ENCODE measurements around the gene TEX261. TPM values are rescaled to one million over a fixed set of nuclear protein-coding genes. Genes with fewer than 3 reads are reported as not detected.

TEX261 gene
- total and polyA plus RNA-seq, 7 donors: 31.9 to 70.7 (median 53.8) TPM

DNA sequence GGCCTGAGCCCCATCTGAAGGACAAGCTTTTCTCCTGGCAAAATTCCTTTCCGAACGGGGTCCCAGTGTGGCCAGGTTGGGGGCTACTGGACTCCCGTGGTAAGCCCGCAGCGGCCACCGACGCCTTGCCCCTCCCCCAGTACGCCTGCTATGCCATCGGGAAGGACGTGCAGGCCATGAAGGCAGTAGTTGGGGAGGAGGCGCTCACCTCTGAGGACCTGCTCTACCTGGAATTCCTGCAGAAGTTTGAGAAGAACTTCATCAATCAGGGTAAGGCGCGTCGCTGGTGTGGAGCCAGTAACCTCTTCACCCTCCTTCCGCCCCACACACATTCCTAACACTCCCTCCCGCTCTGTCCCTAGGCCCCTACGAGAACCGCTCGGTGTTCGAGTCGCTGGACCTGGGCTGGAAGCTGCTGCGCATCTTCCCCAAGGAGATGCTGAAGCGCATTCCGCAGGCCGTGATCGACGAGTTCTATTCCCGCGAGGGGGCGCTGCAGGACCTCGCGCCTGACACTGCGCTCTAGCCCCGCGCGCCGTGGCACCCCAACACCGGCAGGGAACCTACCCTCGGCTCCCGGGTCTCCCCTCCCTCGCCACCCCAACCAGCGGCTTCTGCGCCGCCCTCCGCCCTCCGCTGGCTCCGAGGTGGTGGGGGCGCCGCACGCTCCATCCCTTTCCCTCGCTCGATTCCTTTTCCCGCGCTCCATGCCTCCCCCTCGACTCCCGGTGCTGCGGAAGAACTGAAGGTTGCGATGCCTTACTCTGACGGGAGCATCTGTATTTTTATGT is 29.9 kb downstream of the TEX261 start:
- WGBS, 3 donors: 6 to 14% (median 13%) methylated on average over 54 to 59 of the region's 59 CpGs
- intact Hi-C loops (cut with DNase I): no loop called here
- Histone ChIP-seq H3K9me3 (no peaks in the 10 kb centered on the region), H3K4me1 (no peaks in the 10 kb centered on the region), H3K4me3 (peak overlapping the region; percentile 55), H3K36me3 (ENCODE audit: insufficient read depth in 1 of 2, low read depth in 1 of 2) (no peaks in the 10 kb centered on the region), H3K27ac (no peak overlapping the region), H3K27me3 (ENCODE audit: insufficient read depth in 3 of 3, low read length in 2 of 3) (peaks cover 0 to 31% (median 5%) of the 10 kb centered on the region in 3 donors)
- TF ChIP-seq CTCF (IDR thresholded peaks at IDR 0.05): peak; percentile 52
- DNase-seq (peak; percentile 78 to 81), ATAC-seq (peak; percentile 27 to 72 (median 63))

DNA sequence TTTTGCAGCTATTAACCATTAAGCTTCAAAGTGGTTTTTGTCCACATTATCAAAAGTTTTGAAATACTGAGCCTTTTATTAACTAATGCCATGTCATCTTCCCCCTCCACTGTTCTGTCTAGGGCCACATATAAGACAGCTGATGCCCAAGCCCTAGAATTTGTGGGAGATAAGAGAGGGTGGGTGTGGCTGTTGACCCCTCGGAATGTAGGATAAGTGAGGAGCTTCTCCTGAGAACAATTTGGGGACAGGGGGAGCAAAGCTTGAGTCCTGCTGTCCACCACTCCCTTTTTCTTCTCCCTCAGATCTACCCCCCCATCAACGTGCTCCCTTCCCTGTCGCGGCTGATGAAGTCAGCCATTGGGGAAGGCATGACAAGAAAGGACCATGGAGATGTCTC is 30.5 kb downstream of the TEX261 start:
- 53 to 56% (median 54%) methylated on average over 4 of the region's 4 CpGs for WGBS, 3 donors
- no peaks in the 10 kb centered on the region for H3K36me3 ChIP-seq (ENCODE audit: insufficient read depth in 1 of 2, low read depth in 1 of 2)
- no peak for TF ChIP-seq CTCF (IDR thresholded peaks at IDR 0.05)
- peaks cover 0 to 32% (median 5%) of the 10 kb centered on the region in 3 donors for H3K27me3 ChIP-seq (ENCODE audit: insufficient read depth in 3 of 3, low read length in 2 of 3)
- no peak overlapping the region for H3K4me3 ChIP-seq
- no peak overlapping the region for H3K27ac ChIP-seq
- H3K9me3 ChIP-seq: no peaks in the 10 kb centered on the region
- intact Hi-C loops (cut with DNase I): no loop called here
- DNase-seq (no peak), ATAC-seq (no peak)
- no peaks in the 10 kb centered on the region for H3K4me1 ChIP-seq

- intact Hi-C loops (cut with DNase I): no loop called here
- no peak for DNase-seq
- TF ChIP-seq CTCF (IDR thresholded peaks at IDR 0.05): no peak
- Histone ChIP-seq H3K36me3 (ENCODE audit: insufficient read depth in 1 of 2, low read depth in 1 of 2) (no peaks in the 10 kb centered on the region), H3K4me3 (no peak overlapping the region), H3K27me3 (ENCODE audit: insufficient read depth in 3 of 3, low read length in 2 of 3) (peaks cover 0 to 32% (median 5%) of the 10 kb centered on the region in 3 donors), H3K9me3 (no peaks in the 10 kb centered on the region), H3K4me1 (no peaks in the 10 kb centered on the region), H3K27ac (no peak overlapping the region)
- ATAC-seq: no peak
- 64 to 70% (median 67%) methylated on average over 18 of the region's 18 CpGs for WGBS, 3 donors
Observed at GRCh38 chr2:70962885-70963878, 31.5 kb downstream of the TEX261 start.

DNA sequence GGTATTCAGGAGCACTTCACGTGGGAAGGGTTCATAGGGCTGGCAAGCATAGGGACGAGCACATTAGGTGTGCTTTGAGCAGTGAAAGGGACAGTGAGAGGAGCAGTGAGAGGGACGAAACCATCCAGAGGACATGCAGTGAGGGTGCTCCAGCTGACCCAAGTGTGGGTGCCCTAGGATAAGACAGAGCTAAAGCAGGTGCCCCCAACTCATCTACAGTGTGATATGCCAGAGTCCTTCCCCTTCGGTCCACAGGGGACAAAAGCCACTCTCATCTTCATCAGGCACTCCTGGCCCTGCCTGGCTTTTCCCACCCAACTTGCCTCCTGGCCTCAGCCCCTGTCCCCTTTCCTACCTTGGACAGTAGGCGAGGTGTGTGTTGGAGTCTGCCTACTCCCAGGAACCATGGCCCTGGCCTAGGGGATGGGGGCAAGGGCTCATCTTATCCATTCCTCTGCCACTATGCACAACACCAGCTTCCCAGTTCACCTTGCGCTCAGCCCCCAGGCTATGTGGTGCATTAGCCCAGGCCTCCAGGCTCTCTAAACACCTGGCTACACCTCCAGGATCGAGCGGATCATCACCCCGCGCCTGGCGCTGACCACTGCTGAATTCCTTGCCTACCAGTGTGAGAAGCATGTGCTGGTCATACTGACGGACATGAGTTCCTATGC is 32.3 kb downstream of the TEX261 start:
- no peak for ATAC-seq
- peaks cover 0 to 32% (median 5%) of the 10 kb centered on the region in 3 donors for H3K27me3 ChIP-seq (ENCODE audit: insufficient read depth in 3 of 3, low read length in 2 of 3)
- H3K4me3 ChIP-seq: no peak overlapping the region
- no peaks in the 10 kb centered on the region for H3K4me1 ChIP-seq
- WGBS, 3 donors: 72 to 76% (median 75%) methylated on average over 12 of the region's 12 CpGs
- intact Hi-C loops (cut with DNase I): no loop called here
- H3K36me3 ChIP-seq (ENCODE audit: insufficient read depth in 1 of 2, low read depth in 1 of 2): no peaks in the 10 kb centered on the region
- DNase-seq: no peak
- no peak overlapping the region for H3K27ac ChIP-seq
- TF ChIP-seq CTCF (IDR thresholded peaks at IDR 0.05): no peak
- no peaks in the 10 kb centered on the region for H3K9me3 ChIP-seq

Measured in psoas muscle (tissue), 8 donors.